Anterior cingulate cortex (tissue), 58 donors: Measurements from ENCODE around the gene UHRF1.
"Not testable (repeated sequence)": the region's sequence is repeated elsewhere in the genome, so short reads cannot be mapped to it uniquely, and the experiment has no call there.

Source experiments
- DNase-seq, 58 donors: peaks; one replicate each; lab custom pipeline; 2025; lab: John Stamatoyannopoulos, UW

UHRF1 gene

DNA sequence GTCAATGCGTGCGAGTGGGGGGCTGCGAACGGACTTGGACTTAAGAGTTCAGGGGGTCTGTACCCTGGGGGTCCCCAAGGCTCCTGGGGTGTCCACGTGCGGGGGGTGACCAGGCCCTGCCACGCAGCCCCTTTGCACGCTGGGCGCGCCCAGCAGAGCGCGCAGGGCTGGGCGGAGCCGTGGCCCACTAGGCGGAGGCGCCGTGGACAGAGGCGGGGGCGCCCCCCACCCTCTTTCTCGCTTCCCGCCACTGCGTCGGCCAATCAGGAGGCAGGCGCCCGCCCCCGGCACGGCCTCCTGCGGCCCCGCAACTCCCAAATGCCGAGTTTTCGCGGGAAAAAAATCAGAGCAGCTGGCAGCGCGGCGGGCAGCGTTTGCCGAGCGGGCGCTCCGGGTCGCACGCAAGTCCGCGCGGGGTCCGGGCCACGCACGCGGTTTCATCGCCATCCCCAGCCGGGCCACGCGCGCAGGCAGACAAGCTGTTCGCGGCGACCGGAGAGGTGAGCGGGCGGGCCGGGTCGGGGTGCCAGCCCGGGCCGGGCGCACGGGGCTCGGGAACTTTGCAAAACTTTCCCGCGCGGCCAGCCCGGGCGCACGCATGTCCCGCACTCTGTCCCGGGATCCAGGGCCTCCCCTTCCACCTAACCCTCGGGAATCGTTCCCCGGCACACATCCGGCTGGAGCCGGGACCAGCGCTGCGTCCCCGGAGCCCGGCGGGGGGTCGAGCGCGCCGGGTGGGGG is at the start of gene UHRF1:
TSS of gene UHRF1 (plus strand) at position 346 of the 741 bp plus-strand sequence. CDS start 1,385 bp downstream, outside the sequence.
- no peak for DNase-seq

DNA sequence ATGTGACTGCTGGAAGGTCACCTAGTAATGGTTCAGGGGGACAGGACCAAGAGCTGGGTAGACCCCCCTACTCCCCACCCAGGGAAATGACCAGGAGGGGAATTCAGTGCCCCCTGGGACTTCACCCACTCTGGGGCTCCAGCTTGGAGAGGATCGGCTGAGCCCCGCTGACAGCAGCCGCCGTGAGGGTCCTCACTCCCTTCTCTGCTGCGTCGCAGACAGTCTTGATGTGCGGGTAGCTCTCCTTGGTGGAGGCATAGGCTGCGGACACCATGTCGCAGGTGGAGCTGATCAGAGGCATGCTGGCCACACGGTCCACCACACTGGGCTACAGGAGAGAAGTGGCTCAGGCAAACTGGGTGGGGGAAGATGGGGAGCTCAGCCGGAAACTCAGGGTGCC is 49.6 kb upstream of the UHRF1 start:
- DNase-seq: no peak

DNA sequence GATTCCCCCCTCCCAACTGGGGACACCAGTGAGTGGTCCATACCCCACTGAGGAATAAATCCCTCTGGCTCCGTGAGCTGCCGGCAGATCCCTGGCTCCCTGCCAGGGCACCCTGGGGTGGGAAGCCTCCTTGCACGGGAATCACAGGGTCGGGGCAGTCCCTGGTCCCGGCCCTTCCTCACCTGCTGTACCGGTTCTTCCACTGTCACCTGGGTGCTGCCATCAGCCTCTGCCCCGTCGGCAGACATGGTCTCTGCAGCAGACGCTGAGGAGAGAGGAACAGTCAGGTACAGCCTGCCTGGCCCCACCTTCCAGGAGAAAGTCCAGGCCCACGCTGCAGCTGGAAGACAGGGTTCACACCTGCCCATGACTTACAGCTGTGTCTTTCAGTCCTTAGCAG is 48.2 kb upstream of the UHRF1 start:
- peak in 1 of 58 donors; percentile 3 for DNase-seq

DNA sequence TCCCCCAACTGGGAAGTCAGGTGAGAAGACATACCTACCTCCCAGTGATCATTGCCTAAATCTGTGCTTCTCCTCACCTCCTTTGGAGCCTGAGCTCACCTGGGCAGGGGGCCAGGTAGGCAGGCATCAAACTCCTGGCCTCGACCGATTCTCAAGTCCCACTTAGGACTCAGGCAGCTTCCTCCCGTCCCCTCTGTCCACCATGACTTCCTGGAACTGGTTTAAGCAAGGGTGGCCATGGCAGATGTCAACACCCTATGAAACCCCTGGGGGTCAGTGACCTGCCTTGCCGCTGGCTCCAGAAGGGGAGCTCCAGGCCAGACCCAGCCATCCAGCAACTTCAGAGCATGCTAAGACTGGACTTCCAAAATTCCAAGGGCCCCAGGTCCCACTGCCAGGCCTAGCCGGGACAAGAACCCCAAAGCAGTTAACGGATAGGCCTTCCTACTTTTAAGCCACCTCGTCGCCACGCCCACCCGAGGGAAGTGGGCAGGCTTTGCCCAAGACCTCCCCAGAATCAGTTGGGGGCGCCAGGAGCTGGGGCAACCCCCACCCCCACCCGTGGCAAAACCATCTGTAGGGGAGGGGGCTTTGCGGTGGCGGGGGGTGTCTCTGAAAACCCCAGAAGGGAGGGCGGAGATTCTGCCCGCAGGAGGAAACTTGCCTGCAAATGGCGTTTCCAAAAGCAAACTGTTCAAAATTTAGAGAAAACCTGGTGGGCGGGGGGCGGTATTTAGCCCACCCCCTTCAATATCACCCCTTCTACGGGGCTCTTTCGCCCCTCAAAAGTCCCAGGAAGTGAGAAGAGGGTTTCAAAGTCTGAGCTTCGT is 42.5 kb upstream of the UHRF1 start:
- DNase-seq: peak in 8 of 58 donors; percentile 9 to 42 (median 18)

DNA sequence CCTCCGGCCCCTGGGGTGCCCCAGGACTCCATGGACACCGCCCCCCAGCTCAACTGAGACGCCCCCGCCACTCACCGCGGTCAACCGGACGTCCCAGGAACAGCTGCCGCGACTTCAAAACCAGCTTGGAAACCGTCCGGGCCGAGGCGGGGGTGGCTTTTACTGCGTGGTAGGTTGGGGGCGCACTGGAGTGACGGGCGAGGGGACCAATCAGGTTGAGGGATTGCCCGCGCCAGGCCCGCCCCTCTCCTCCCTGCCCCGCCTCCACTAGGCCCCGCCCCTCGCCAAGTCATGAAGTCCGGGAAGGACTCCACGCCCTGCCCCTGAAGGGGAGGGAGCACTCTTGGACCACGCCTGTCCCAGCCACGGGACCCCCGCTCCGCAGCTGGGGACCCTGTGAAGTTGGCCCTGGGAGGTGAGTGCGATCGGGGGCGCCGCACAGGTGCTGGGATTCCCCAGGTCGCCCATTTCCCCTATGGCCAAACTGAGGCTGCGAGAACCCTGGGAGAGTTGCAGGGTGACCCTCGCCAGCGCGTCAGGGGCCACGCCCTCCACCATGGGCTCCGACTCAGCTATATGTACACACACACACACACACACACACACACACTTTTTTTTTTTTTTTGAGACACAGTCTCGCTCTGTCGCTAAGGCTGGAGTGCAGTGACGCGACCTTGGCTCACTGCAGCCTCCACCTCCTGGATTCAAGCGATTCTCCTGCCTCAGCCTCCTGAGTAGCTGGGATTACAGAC is 41.6 kb upstream of the UHRF1 start, which contains the start of gene PLIN3:
TSS of gene PLIN3 (minus strand) at position 134 of the 752 bp plus-strand sequence. CDS start 6,273 bp downstream, outside the sequence.
- DNase-seq: peak in 56 of 58 donors; percentile 29 to 95 (median 83)

DNA sequence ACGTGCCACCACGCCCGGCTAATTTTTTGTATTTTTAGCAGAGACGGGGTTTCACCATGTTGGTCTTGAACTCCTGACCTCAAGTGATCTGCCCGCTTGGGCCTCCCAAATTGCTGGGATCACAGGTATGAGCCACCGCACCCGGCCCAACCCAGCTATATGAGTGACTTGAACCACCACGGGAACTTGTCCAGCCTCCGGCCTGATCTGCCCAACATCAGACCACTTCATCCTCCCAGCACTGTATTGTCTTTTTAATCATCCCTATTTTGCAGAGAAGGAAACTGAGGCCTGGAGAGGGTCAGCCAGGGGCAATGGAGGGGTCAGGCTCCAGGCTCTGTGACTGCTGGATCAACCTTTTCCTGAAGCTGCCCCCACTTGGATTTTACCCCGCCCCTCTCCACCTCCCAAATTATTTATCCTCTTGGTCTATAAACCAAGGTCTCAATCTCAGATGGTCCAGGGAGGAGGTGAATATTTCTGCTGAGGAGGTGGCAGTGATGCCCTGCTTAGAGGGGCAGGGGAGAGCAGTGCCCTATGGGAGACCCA is 40.9 kb upstream of the UHRF1 start:
- no peak for DNase-seq

DNA sequence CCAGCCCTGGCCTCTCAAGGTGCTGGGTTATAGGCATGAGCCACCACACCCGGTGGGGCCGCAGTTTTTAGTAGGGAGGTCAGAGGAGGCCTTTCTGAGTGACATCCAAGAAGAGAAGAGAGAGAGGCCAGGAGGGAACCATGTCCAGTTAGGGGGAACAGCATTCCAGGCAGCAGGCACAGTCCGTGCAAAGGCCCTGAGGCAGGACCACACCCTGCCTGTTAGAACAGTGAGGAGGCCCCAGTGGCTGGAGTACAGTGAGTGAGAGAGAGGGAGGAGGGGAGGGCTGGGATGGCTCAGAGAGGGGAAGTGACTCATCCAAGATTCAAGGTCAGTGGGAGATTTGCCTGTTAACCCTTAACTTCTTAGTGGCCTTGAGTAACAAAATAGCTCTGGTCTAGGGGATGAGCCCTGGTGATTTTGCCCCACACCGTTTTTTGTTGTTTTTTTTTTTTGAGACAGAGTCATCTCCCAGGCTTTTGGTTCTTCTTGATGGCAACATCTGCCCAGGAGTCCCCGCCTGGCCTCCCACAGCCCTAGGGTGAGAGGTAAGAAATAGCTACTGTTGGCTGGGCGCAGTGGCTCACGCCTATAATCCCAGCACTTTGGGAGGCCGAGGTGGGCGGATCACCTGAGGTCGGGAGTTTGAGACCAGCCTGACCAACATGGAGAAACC is 39.1 kb upstream of the UHRF1 start:
- DNase-seq: peak in 1 of 58 donors; percentile 7

DNA sequence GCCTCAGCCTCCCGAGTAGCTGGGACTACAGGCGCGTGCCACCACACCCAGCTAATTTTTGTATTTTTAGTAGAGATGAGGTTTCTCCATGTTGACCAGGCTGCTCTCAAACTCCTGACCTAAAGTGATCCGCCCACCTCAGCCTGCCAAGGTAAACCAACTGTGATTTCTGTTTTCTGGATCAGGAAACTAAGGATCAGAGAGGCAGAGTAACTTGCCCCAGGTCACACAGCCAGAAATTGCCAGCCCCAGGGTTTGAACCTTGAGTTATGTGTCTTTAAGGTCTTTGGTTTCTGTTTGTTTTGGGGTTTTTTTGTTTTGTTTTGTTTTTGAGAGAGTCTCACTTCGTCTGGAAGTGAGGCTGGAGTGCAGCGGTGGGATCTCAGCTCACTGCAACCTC is 37.6 kb upstream of the UHRF1 start:
- DNase-seq: no peak

DNA sequence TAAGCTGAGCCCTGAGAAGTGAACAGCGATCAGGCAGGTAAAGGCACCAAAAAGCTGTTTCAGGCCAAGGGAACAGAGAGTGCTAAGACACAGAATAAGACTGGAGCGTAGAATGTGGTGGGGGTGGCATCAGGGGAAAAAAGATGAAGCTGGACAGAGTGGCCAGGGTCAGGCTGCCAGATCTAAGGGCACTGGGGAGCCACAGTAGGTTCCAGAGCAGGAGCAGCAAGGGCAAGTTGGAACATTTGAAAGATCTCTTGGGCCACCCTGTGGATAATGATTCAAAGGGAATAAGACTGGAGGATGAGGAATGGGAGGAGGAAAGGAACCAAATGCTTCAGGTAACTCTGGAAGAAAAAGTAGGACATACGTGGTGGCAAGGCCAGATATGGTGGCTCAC is 35.4 kb upstream of the UHRF1 start:
- no peak for DNase-seq

DNA sequence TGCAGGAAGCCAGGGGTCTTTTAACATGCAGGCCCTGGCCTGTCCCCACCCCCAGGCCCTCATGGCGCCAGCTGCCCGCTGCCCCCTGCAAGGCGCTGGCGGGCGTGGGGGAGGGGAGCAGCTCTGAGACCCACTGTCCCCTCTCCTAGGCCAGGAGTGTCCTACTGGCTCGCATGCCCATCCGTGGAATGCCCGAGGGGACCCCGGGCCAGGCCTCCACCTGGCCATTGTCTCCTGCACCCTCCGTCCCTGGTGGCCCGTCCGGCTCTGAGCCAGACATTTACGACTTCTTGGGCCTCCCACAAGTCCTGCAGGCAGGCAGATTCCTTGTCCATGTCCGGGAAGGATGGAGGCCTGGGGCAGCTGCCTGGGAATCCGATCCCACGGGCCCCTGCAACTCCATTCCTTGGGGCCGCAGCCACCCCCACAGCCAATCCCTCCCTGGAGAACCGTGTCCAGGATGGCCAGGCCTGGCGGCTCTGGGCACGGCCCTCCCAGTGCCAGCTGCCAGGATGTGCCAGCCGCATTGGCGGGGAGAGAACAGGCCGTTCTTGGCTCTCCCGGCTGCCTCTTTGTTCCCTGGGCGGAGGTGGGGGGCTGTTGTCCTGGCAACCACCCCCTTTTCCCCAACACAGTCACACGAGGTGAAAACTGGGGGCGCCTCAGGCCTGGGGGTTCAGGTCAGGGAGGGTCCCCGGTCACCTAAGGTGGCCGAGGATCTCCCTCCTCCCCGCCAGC is 31.4 kb upstream of the UHRF1 start:
- peak; percentile 43 to 98 (median 86) for DNase-seq

DNA sequence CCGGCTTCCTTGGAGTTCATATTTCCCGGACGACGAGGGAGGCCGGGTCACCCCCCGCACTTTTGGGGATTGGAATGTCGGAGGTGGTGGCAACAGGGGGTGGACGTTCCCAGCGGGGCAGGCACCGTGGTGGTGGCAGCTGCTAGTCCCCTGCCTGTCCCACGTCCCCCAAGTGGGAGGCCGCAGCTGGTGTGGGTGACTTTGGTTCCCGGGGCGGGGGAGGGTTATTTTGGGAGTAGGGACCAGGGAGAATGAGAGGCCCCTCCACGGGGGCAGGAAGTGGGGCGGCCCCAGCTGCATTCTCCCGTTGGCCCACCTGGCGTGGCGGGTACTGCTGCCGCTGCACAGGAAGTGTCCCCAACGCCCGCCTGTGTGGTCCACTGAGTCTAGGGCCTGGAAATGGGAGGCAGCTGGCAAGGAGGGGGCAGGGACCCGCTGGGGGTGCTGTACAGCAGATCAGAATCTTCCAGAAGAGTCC is 30.8 kb upstream of the UHRF1 start:
- DNase-seq: peak in 31 of 58 donors; percentile 33 to 95 (median 67)

DNA sequence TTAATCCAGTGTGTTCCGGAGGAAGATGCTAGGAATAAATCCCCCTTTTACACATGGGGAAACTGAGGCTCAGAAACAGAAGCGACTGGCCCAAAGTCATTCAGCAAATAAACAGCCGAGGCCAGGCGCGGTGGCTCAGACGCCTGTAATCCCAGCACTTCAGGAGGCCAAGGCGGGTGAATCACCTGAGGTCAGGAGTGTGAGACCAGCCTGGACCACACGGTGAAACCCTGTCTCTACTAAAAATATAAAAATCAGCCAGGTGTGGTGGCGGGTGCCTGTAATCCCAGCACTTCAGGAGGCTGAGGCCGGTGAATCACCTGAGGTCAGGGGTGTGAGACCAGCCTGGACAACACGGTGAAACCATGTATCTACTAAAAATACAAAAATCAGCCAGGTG is 30.3 kb upstream of the UHRF1 start:
- no peak for DNase-seq

DNA sequence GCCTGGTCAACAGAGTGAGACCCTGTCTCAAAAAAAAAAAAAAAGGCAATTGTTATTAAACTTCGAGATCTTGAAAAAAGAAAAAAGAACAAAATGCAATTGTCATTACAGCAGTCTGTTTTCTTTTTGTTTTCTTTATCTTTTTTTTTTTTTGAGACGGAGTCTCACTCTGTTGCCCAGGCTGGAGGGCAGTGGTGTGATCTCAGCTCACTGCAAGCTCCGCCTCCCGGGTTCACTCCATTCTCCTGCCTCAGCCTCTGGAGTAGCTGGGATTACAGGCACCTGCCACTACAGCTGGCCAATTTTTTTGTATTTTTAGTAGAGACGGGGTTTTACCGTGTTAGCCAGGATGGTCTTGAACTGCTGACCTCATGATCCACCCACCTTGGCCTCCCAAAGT is 26.4 kb upstream of the UHRF1 start:
- DNase-seq: not testable (repeated sequence)

DNA sequence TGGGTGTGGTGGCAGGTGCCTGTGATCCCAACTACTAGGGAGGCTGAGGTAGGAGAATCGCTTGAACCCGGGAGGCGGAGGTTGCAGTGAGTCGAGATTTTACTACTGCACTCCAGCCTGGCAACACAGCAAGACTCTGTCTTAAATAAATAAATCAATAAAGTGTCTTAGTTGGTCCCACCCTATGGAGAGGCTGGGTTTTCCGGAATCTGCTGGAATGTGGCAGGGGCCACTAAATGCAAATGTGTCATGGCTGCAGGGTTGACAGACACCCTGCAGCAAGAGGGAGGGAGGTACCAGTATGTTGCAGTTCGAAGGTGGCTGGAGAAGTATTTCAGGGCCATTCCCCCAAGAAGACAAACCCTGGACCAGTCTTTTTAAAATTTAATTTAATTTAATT is 24.3 kb upstream of the UHRF1 start:
- DNase-seq: not testable (repeated sequence)

DNA sequence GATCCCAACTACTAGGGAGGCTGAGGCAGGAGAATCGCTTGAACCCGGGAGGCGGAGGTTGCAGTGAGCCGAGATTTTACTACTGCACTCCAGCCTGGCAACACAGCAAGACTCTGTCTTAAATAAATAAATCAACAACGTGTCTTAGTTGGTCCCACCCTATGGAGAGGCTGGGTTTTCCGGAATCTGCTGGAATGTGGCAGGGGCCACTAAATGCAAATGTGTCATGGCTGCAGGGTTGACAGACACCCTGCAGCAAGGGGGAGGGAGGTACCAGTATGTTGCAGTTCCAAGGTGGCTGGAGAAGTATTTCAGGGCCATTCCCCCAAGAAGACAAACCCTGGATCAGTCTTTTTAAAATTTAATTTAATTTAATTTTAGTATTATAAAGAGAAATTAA is 21.5 kb upstream of the UHRF1 start:
- DNase-seq: not testable (repeated sequence)

DNA sequence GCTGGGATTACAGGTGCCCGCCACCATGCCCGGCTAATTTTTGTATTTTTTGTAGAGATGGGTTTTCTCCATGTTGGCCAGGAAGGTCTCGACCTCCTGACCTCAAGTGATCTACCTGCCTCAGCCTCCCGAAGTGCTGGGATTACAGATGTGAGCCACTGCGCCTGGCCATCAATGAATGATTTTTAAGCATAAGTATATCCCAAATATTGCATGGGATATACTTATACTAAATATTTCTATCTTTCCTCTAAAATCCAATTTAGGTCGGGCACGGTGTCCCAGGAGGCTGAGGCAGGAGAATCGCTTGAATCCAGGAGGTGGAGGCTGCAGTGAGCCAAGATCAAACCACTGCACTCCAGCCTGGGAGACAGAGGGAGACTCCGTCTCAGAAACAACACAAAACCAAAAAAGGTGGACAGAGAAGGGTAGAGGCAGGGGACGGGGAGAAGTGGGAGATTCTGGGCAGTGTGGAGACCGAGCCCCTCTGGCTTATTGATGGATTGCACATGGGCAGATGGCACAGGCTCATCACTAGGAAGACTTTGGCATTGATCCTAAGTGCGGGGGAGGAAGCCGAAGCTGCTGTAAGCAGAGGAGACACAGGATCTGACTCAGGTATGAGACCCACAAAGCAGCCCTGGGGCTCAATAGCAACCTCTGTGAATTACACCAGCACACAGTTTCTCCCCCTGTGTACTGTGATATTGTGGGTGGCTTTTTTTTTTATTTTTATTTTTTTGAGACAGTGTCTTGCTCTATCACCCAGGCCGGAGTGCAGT is 20.1 kb upstream of the UHRF1 start:
- no peak for DNase-seq

DNA sequence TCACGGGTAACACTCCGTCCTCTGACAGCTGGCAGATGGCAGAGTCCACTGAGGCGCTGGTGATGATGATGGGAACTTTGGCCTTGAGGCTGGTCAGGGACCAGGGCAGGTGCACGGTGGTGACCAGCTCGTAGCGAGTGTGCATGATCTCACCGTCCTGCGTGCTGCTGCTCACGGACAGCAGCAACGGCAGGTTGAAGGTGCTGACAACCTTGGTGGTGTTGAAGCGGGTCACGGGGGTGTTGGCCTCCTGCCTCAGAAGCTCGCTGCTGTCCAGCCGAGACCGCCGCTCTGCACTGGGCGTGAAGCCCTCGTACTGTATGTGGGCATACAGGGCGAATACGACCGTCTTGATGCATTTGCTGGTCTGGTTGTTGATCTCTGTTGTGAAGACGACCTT is 18.2 kb upstream of the UHRF1 start:
- DNase-seq: no peak

DNA sequence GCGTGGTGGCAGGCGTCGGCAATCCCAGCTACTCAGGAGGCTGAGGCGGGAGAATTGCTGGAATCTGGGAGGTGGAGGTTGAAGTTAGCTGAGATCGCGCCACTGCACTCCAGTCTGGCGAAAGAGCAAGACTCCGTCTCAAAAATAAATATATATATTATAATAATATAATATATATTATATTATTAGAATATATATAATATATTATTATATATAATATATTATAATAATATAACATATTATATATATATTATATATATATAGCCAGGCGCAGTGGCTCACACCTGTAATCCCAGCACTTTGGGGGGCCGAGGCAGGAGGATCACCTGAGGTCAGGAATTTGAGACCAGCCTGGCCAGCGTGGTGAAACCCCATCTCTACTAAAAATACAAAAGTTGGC is 16.3 kb upstream of the UHRF1 start:
- not testable (repeated sequence) for DNase-seq
